Measurements from ENCODE around the gene CHAC2. TPM values are rescaled to one million over a fixed set of nuclear protein-coding genes. Genes with fewer than 3 reads are reported as not detected.

CHAC2 gene
- total and polyA plus RNA-seq, 9 of the 15 experiments (the other 6 are each of a cell fraction or from before 2014, with no cell fraction given) = 9.8 to 35.6 (median 18.2) TPM

- in situ Hi-C loops (cut with MboI) (no loop called here), intact Hi-C loops (cut with micrococcal nuclease) (no loop called here)
- Histone ChIP-seq H2AFZ (ENCODE audit: low read depth, low read length) (no peak overlapping the region), H3K9ac (ENCODE audit: insufficient read depth in 1 of 2, low read depth in 2 of 2, low read length in 2 of 2) (no peak overlapping the region), H3K4me3 (no peak overlapping the region), H3K27ac (ENCODE audit: extremely low read depth, low read depth, low read length) (no peak overlapping the region), H3K9me1 (ENCODE audit: control insufficient read depth, insufficient read depth, low read length) (no peaks in the 10 kb centered on the region), H3K4me1 (replicated peaks in 1 of 2; ENCODE audit: control insufficient read depth in 2 of 2, insufficient read depth in 2 of 2, low read length in 2 of 2) (no peaks in the 10 kb centered on the region), H3K79me2 (ENCODE audit: control insufficient read depth, insufficient read depth, low read length) (peaks cover 36% of the 10 kb centered on the region), H4K20me1 (replicated peaks; ENCODE audit: control insufficient read depth, insufficient read depth, low read length) (no peaks in the 10 kb centered on the region), H3K4me2 (ENCODE audit: insufficient read depth, low read length) (no peak overlapping the region), H3K36me3 (ENCODE audit: control insufficient read depth, insufficient read depth, low read length) (peaks cover 28% of the 10 kb centered on the region; the same call in 2 of the 3 replicates), H3K9me3 (replicated peaks; ENCODE audit: control insufficient read depth, insufficient read depth, low read depth, low read length) (no peaks in the 10 kb centered on the region), H3K27me3 (ENCODE audit: control insufficient read depth in 2 of 2, insufficient read depth in 2 of 2, low read length in 2 of 2) (no peaks in the 10 kb centered on the region)
- FAIRE-seq (no peak), ATAC-seq (no peak), DNase-seq (ENCODE audit: extremely low read depth in 1 of 4, low spot score in 3 of 4) (no peak)
- WGBS (ENCODE audit: insufficient coverage, low coverage, missing lambda C conversion rate) = 98% methylated on average over 3 of the region's 3 CpGs
- no TSS peak for BruUV-seq (replicated peaks)
- TF ChIP-seq LCOR (CRISPR knock-in tag; IDR thresholded peaks at IDR 0.05) (no peak), MTF1 (CRISPR knock-in tag; IDR thresholded peaks at IDR 0.05; ENCODE audit: borderline replicate concordance) (no peak), HDAC3 (IDR thresholded peaks at IDR 0.05; ENCODE audit: borderline replicate concordance, partially characterized antibody) (no peak), MXI1 (IDR thresholded peaks at IDR 0.05; ENCODE audit: low read depth, low read length) (no peak), ILK (tag; IDR thresholded peaks at IDR 0.05; ENCODE audit: borderline replicate concordance, low read depth) (no peak), HOMEZ (CRISPR knock-in tag; IDR thresholded peaks at IDR 0.05) (no peak), ELF2 (CRISPR knock-in tag; IDR thresholded peaks at IDR 0.05) (no peak), IFI16 (CRISPR knock-in tag; IDR thresholded peaks at IDR 0.05) (no peak), ASH1L (IDR thresholded peaks at IDR 0.05; ENCODE audit: borderline replicate concordance, low read depth, partially characterized antibody) (no peak), ADNP (tag; IDR thresholded peaks at IDR 0.05) (no peak), HLTF (IDR thresholded peaks at IDR 0.05) (no peak)
- TF ChIP-seq, protein P1, sequence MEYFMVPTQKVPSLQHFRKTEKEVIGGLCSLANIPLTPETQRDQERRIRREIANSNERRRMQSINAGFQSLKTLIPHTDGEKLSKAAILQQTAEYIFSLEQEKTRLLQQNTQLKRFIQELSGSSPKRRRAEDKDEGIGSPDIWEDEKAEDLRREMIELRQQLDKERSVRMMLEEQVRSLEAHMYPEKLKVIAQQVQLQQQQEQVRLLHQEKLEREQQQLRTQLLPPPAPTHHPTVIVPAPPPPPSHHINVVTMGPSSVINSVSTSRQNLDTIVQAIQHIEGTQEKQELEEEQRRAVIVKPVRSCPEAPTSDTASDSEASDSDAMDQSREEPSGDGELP (CRISPR knock-in tag; IDR thresholded peaks at IDR 0.05; ENCODE audit: borderline replicate concordance) = no peak
- ChIA-PET CTCF (ENCODE audit: low intra/inter-chr PET ratio) (no interaction called here), POLR2A (no interaction called here)
Measured at GRCh38 chr2:53793821-53794220, 26.2 kb downstream of the CHAC2 start.

Measured in K562 (cell line).